IPS DF 6.9 (cell line): ENCODE measurements around the gene TWIST2.

Source experiments
- DNase-seq: peaks from one replicate; pipeline ENCODE4 v3.0.0-alpha.2; 2013; ENCODE audit warnings: low read depth, low spot score
- H3K27ac ChIP-seq: one replicate; pipeline ENCODE4 v1.5.1; 2013; ENCODE audit warnings: low read length, control low read depth
- H3K27me3 ChIP-seq: 2 replicates; pipeline ENCODE4 v1.6.1; 2013; ENCODE audit warnings: mild to moderate bottlenecking, low read length; ENCODE audit not compliant: control insufficient read depth, insufficient read depth
- H3K36me3 ChIP-seq: 2 replicates; pipeline ENCODE4 v1.6.1; 2013; ENCODE audit warnings: low read length; ENCODE audit not compliant: control insufficient read depth, insufficient read depth
- H3K4me1 ChIP-seq: 2 replicates; pipeline ENCODE4 v1.6.1; 2013; ENCODE audit warnings: low read length; ENCODE audit not compliant: control insufficient read depth, insufficient read depth
- H3K4me3 ChIP-seq: 2 replicates; pipeline ENCODE4 v1.5.1; 2013; ENCODE audit warnings: mild to moderate bottlenecking, low read length
- H3K9me3 ChIP-seq: 2 replicates; pipeline ENCODE4 v1.6.1; 2013; ENCODE audit warnings: low read length, inconsistent platforms; ENCODE audit not compliant: control insufficient read depth, insufficient read depth
- WGBS: extraction: QIAGEN DNeasy Blood & Tissue Kit; methylation state at CpG from one replicate; pipeline ENCODE4 v1.1.7; 2013; ENCODE audit warnings: mixed read lengths, missing lambda C conversion rate; ENCODE audit not compliant: insufficient read length, insufficient coverage; 5-methylcytosine and 5-hydroxymethylcytosine counted together

The TWIST2 gene

GRCh38 chr2:238904177-238904576 lies 56.3 kb downstream of the TWIST2 start:
- 100% methylated on average over 2 of the region's 3 CpGs for WGBS
- DNase-seq = no peak

GRCh38 chr2:238904716-238905115 lies 56.8 kb downstream of the TWIST2 start:
- DNase-seq = no peak
- no peak overlapping the region for H3K27ac ChIP-seq
- 86% methylated on average over 1 of the region's 3 CpGs for WGBS
- H3K27me3 ChIP-seq = no peaks in the 10 kb centered on the region
- H3K4me3 ChIP-seq = no peak overlapping the region
- H3K9me3 ChIP-seq = peaks cover 33% of the 10 kb centered on the region
- no peaks in the 10 kb centered on the region for H3K4me1 ChIP-seq
- H3K36me3 ChIP-seq = no peaks in the 10 kb centered on the region

More at GRCh38 chr2:238904177-238904576, 56.3 kb downstream of the TWIST2 start:
- Histone ChIP-seq H3K27me3 (no peaks in the 10 kb centered on the region), H3K4me3 (no peak overlapping the region), H3K27ac (no peak overlapping the region), H3K36me3 (no peaks in the 10 kb centered on the region), H3K4me1 (no peaks in the 10 kb centered on the region), H3K9me3 (peaks cover 29% of the 10 kb centered on the region)

GRCh38 chr2:238905224-238905623 lies 57.3 kb downstream of the TWIST2 start:
- Histone ChIP-seq H3K9me3 (peaks cover 31% of the 10 kb centered on the region), H3K27ac (no peak overlapping the region), H3K27me3 (no peaks in the 10 kb centered on the region), H3K4me3 (no peak overlapping the region), H3K36me3 (no peaks in the 10 kb centered on the region), H3K4me1 (no peaks in the 10 kb centered on the region)
- no CpG with 5 or more reads among the region's 13 CpGs for WGBS
- no peak for DNase-seq

GRCh38 chr2:238905644-238906043 lies 57.8 kb downstream of the TWIST2 start:
- peaks cover 29% of the 10 kb centered on the region for H3K9me3 ChIP-seq
- no peaks in the 10 kb centered on the region for H3K27me3 ChIP-seq
- WGBS = 100% methylated on average over 19 of the region's 28 CpGs
- no peak overlapping the region for H3K27ac ChIP-seq
- DNase-seq = no peak
- H3K36me3 ChIP-seq = no peaks in the 10 kb centered on the region
- H3K4me1 ChIP-seq = no peaks in the 10 kb centered on the region
- no peak overlapping the region for H3K4me3 ChIP-seq

GRCh38 chr2:238906254-238906935 lies 58.5 kb downstream of the TWIST2 start:
- H3K4me3 ChIP-seq = no peak overlapping the region
- WGBS = no CpG with 5 or more reads among the region's 20 CpGs
- no peak overlapping the region for H3K27ac ChIP-seq

GRCh38 chr2:238906936-238907716 lies 59.2 kb downstream of the TWIST2 start:
- H3K9me3 ChIP-seq = peaks cover 37% of the 10 kb centered on the region
- H3K27ac ChIP-seq = no peak overlapping the region
- WGBS = no CpG with 5 or more reads among the region's 24 CpGs
- no peaks in the 10 kb centered on the region for H3K4me1 ChIP-seq
- H3K4me3 ChIP-seq = no peak overlapping the region
- no peaks in the 10 kb centered on the region for H3K27me3 ChIP-seq
- no peak for DNase-seq
- no peaks in the 10 kb centered on the region for H3K36me3 ChIP-seq

More at GRCh38 chr2:238906254-238906935, 58.5 kb downstream of the TWIST2 start:
- peaks cover 36% of the 10 kb centered on the region for H3K9me3 ChIP-seq
- no peaks in the 10 kb centered on the region for H3K36me3 ChIP-seq
- H3K4me1 ChIP-seq = no peaks in the 10 kb centered on the region
- DNase-seq = no peak
- no peaks in the 10 kb centered on the region for H3K27me3 ChIP-seq

- WGBS = 100% methylated on average over 5 of the region's 5 CpGs
- Histone ChIP-seq H3K4me3 (no peak overlapping the region), H3K36me3 (no peaks in the 10 kb centered on the region), H3K4me1 (no peaks in the 10 kb centered on the region), H3K9me3 (peaks cover 37% of the 10 kb centered on the region), H3K27ac (no peak overlapping the region), H3K27me3 (no peaks in the 10 kb centered on the region)
- DNase-seq = no peak
These were observed 59.9 kb downstream of the TWIST2 start for GRCh38 chr2:238907717-238908173.

GRCh38 chr2:238908960-238909951 lies 61.4 kb downstream of the TWIST2 start:
- Histone ChIP-seq H3K9me3 (peaks cover 39% of the 10 kb centered on the region), H3K27ac (no peak overlapping the region), H3K4me3 (no peak overlapping the region), H3K4me1 (no peaks in the 10 kb centered on the region), H3K36me3 (no peaks in the 10 kb centered on the region), H3K27me3 (no peaks in the 10 kb centered on the region)
- WGBS = 98% methylated on average over 4 of the region's 43 CpGs
- no peak for DNase-seq

- no CpG with 5 or more reads among the region's 10 CpGs for WGBS
- peaks cover 40% of the 10 kb centered on the region for H3K9me3 ChIP-seq
- H3K4me3 ChIP-seq = no peak overlapping the region
- H3K27ac ChIP-seq = no peak overlapping the region
- H3K4me1 ChIP-seq = no peaks in the 10 kb centered on the region
- DNase-seq = no peak
- no peaks in the 10 kb centered on the region for H3K36me3 ChIP-seq
- no peaks in the 10 kb centered on the region for H3K27me3 ChIP-seq
These were observed 63.0 kb downstream of the TWIST2 start for GRCh38 chr2:238910751-238911351.
